Neural cell (in vitro differentiated cells): Measurements from ENCODE around the gene GLI3. TPM values are rescaled to one million over a fixed set of nuclear protein-coding genes. Genes with fewer than 3 reads are reported as not detected.

Source experiments
- H2AFZ ChIP-seq: fragments of 200-600, 300-800 bp; sonication (generic), shearing (Covaris generic); 2 replicates; pipeline ENCODE4 v1.6.0; 2014; ENCODE audit warnings: low read depth, mild to moderate bottlenecking, antibody characterized with exemption, low read length, moderate library complexity
- H3F3A ChIP-seq: fragments of 200-600 bp; shearing (Covaris generic); 2 replicates; pipeline ENCODE4 v1.6.1; 2016; ENCODE audit warnings: mild to moderate bottlenecking, moderate library complexity, mixed read lengths, antibody characterized with exemption, low read length; ENCODE audit not compliant: insufficient read depth, poor library complexity, severe bottlenecking
- H3K27ac ChIP-seq: fragments of 200-600, 300-800 bp; sonication (generic), shearing (Covaris generic); 2 replicates; pipeline ENCODE4 v1.5.1; 2014; ENCODE audit warnings: mild to moderate bottlenecking, low read length, moderate library complexity
- H3K27me3 ChIP-seq: fragments of 300-800, 200-600 bp; sonication (generic), shearing (Covaris generic); 2 replicates; pipeline ENCODE4 v1.6.0; 2014; ENCODE audit warnings: mild to moderate bottlenecking, low read depth, low read length, moderate library complexity; ENCODE audit not compliant: insufficient read depth
- H3K36me3 ChIP-seq: fragments of 300-800, 200-600 bp; sonication (generic), shearing (Covaris generic); 2 replicates; pipeline ENCODE4 v1.5.1; 2014; ENCODE audit warnings: mild to moderate bottlenecking, antibody characterized with exemption, low read length, moderate library complexity; ENCODE audit not compliant: insufficient read depth
- H3K4me2 ChIP-seq: fragments of 300-800, 200-600 bp; sonication (generic), shearing (Covaris generic); 2 replicates; pipeline ENCODE4 v1.6.0; 2014; ENCODE audit warnings: mild to moderate bottlenecking, low read length
- H3K4me3 ChIP-seq: fragments of 300-800, 200-600 bp; sonication (generic), shearing (Covaris generic); 2 replicates; pipeline ENCODE4 v1.5.1; 2014; ENCODE audit warnings: mild to moderate bottlenecking, low read length, moderate library complexity
- H3K79me2 ChIP-seq: fragments of 200-600 bp; shearing (Covaris generic); replicated peaks from 2 replicates; pipeline ENCODE4 v1.6.0; 2014; ENCODE audit warnings: mild to moderate bottlenecking, low read length, moderate library complexity; ENCODE audit not compliant: insufficient read depth
- H3K9ac ChIP-seq: fragments of 300-800, 200-600 bp; sonication (generic), shearing (Covaris generic); 2 replicates; pipeline ENCODE4 v1.6.1; 2016; ENCODE audit warnings: mild to moderate bottlenecking, low read length, mixed read lengths
- H3K9me2 ChIP-seq: fragments of 200-600 bp; shearing (Covaris generic); 2 replicates; pipeline ENCODE4 v1.6.1; 2016; ENCODE audit warnings: mild to moderate bottlenecking, low read length, mixed read lengths; ENCODE audit not compliant: insufficient read depth
- H3K9me3 ChIP-seq: fragments of 200-600, 300-800 bp; sonication (generic), shearing (Covaris generic); 2 replicates; pipeline ENCODE4 v1.6.1; 2016; ENCODE audit warnings: mild to moderate bottlenecking, mixed run types, low read length, moderate library complexity, mixed read lengths
- H4K20me1 ChIP-seq: fragments of 200-600 bp; shearing (Covaris generic); 2 replicates; pipeline ENCODE4 v1.6.1; 2016; ENCODE audit warnings: mild to moderate bottlenecking, mixed run types; ENCODE audit not compliant: insufficient read depth
- CTCF ChIP-seq: fragments of 450-650 bp; IDR thresholded peaks from 2 replicates; pipeline ENCODE4 v1.5.1; 2014; ENCODE audit warnings: antibody characterized with exemption, mild to moderate bottlenecking, moderate library complexity; ENCODE audit not compliant: poor library complexity, severe bottlenecking
- EP300 ChIP-seq: fragments of 450-650 bp; conservative IDR thresholded peaks from 2 replicates; pipeline ENCODE4 v1.6.1; 2014; ENCODE audit warnings: antibody characterized with exemption, mild to moderate bottlenecking, moderate library complexity; ENCODE audit not compliant: poor library complexity, severe bottlenecking
- EZH2 ChIP-seq: fragments of 200-600, 300-800 bp; shearing (Covaris generic), sonication (generic); IDR thresholded peaks from 2 replicates; pipeline ENCODE4 v1.6.1; 2014; ENCODE audit warnings: antibody characterized with exemption, low read length, borderline replicate concordance, mild to moderate bottlenecking; ENCODE audit not compliant: insufficient read depth, poor library complexity, severe bottlenecking
- MXI1 ChIP-seq: fragments of 450-650 bp; conservative IDR thresholded peaks from 2 replicates; pipeline ENCODE4 v1.6.1; 2014; ENCODE audit warnings: antibody characterized with exemption, mild to moderate bottlenecking; ENCODE audit not compliant: poor library complexity, severe bottlenecking
- POLR2AphosphoS5 ChIP-seq: IDR thresholded peaks from 2 replicates; pipeline ENCODE4 v1.6.1; 2012
- RAD21 ChIP-seq: fragments of 450-650 bp; conservative IDR thresholded peaks from 2 replicates; pipeline ENCODE4 v1.6.1; 2014; ENCODE audit warnings: antibody characterized with exemption, mild to moderate bottlenecking, moderate library complexity
- REST ChIP-seq: IDR thresholded peaks from 2 replicates; pipeline ENCODE4 v1.6.1; 2012; ENCODE audit warnings: borderline replicate concordance
- SMC3 ChIP-seq: fragments of 450-650 bp; conservative IDR thresholded peaks from 2 replicates; pipeline ENCODE4 v1.6.1; 2014; ENCODE audit warnings: antibody characterized with exemption, mild to moderate bottlenecking, moderate library complexity; ENCODE audit not compliant: poor library complexity
- TAF1 ChIP-seq: IDR thresholded peaks from 2 replicates; pipeline ENCODE4 v1.6.1; 2012; ENCODE audit warnings: low read depth
- polyA plus RNA-seq: library from polyadenylated mRNA; depleted of rRNA; stranded (reverse); fragments of >200 nt; gene quantifications from 2 replicates; pipeline ENCODE4 v1.2.3, GENCODE V29; 2014

Gene GLI3
- polyA plus RNA-seq, 1 donor from 2014 or later, result 0.19 TPM

GRCh38 chr7:41973202-41973730 is 263.7 kb downstream of the GLI3 start:
- no peaks in the 10 kb centered on the region for H3K9me2 ChIP-seq
- no peak overlapping the region for H3K4me3 ChIP-seq
- no peaks in the 10 kb centered on the region for H3F3A ChIP-seq
- no peak overlapping the region for H3K9ac ChIP-seq
- peak overlapping the region; percentile 11 for H3K27ac ChIP-seq
- H3K4me2 ChIP-seq, result no peak overlapping the region
- H3K9me3 ChIP-seq, result no peaks in the 10 kb centered on the region
- no peak for TF ChIP-seq RAD21
- no peak for TF ChIP-seq EZH2
- no peaks in the 10 kb centered on the region for H3K36me3 ChIP-seq
- H4K20me1 ChIP-seq, result no peaks in the 10 kb centered on the region
- no peak overlapping the region for H2AFZ ChIP-seq
- peaks cover 5% of the 10 kb centered on the region for H3K79me2 ChIP-seq
- H3K27me3 ChIP-seq, result no peaks in the 10 kb centered on the region

GRCh38 chr7:41972776-41973175 is 264.2 kb downstream of the GLI3 start:
- H4K20me1 ChIP-seq, result no peaks in the 10 kb centered on the region
- H3K9ac ChIP-seq, result no peak overlapping the region
- no peaks in the 10 kb centered on the region for H3F3A ChIP-seq
- no peaks in the 10 kb centered on the region for H3K9me3 ChIP-seq
- H3K4me2 ChIP-seq, result no peak overlapping the region
- H3K79me2 ChIP-seq, result peaks cover 4% of the 10 kb centered on the region
- no peaks in the 10 kb centered on the region for H3K9me2 ChIP-seq
- no peak overlapping the region for H3K4me3 ChIP-seq
- H3K36me3 ChIP-seq, result no peaks in the 10 kb centered on the region
- TF ChIP-seq RAD21, result no peak
- no peak for TF ChIP-seq REST
- TF ChIP-seq SMC3, result no peak
- H3K27me3 ChIP-seq, result no peaks in the 10 kb centered on the region
- no peak overlapping the region for H2AFZ ChIP-seq
- H3K27ac ChIP-seq, result no peak overlapping the region

GRCh38 chr7:41972270-41972669 is 264.7 kb downstream of the GLI3 start:
- TF ChIP-seq SMC3 (no peak), MXI1 (no peak), CTCF (no peak), POLR2AphosphoS5 (no peak), TAF1 (no peak), EZH2 (no peak), EP300 (no peak), RAD21 (no peak), REST (no peak)

More at GRCh38 chr7:41972270-41972669, 264.7 kb downstream of the GLI3 start:
- H3K27ac ChIP-seq, result no peak overlapping the region
- no peak overlapping the region for H3K4me3 ChIP-seq
- no peaks in the 10 kb centered on the region for H3K27me3 ChIP-seq
- no peak overlapping the region for H2AFZ ChIP-seq
- H3K4me2 ChIP-seq, result no peak overlapping the region
- no peaks in the 10 kb centered on the region for H3F3A ChIP-seq
- no peak overlapping the region for H3K9ac ChIP-seq
- no peaks in the 10 kb centered on the region for H3K36me3 ChIP-seq
- no peaks in the 10 kb centered on the region for H3K9me3 ChIP-seq
- H4K20me1 ChIP-seq, result no peaks in the 10 kb centered on the region
- H3K79me2 ChIP-seq, result no peaks in the 10 kb centered on the region
- H3K9me2 ChIP-seq, result no peaks in the 10 kb centered on the region
